ENCODE data around the gene WWC2. TPM values are rescaled to one million over a fixed set of nuclear protein-coding genes. Genes with fewer than 3 reads are reported as not detected.

WWC2 gene
- total RNA-seq, 1 donor from 2014 or later = 0.47 TPM

DNA sequence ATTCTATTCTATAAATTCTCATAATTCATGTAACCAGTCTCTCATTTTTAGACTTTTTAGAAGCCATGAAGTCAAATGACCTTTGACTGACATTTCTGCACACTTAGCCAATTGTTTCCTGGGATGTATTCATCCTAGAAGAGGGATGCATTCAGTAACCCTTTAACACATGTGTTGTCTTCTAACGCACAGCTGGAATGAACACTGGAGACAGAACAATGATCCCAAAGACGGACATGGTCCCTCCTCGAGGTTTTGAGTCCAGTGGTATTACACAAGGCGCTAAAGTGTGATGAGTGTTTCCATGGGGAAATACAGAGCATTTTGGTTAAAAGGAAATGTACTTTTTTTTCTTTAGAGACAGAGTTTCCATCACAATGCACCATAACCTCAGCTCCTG is 263.0 kb downstream of the WWC2 start:
- intact Hi-C loops (cut with micrococcal nuclease) = no loop called here

DNA sequence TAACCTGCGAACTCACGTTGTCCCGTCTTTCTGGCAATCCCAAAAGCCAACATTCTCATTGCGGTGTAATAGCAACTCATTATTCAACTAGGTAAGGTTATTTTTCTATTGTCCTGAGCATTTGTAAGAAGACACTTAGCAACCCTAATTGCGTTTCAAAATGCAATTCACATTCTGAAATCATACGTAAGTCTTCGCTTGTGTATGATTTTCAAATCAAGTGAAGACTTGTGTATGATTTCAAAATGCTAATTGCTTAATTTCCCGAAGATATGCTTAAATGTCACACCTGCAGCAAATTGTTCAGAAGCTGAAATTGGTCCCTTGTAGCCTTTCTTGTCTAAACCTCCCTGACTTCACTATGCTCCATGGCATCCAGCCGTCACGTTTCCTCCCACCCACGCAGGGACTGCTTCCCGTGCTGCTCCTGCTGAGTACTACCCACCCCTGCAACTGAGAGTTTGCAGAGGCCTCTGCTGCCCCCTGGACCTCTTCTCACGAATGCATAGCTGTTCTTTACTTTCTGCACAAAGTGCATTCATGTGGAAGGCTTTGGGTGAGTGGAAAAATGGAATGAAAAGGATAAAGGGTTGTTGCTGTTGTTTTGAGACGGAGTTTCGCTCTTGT is 264.0 kb downstream of the WWC2 start:
- ChIA-PET POLR2A (no interaction called here), CTCF (no interaction called here)
- no peak for DNase-seq
- H3K4me1 Mint-ChIP-seq = no peaks in the 10 kb centered on the region
- no peaks in the 10 kb centered on the region for H3K36me3 Mint-ChIP-seq (ENCODE audit: low read depth)
- no peak overlapping the region for H3K4me3 Mint-ChIP-seq
- TF ChIP-seq, protein P1, sequence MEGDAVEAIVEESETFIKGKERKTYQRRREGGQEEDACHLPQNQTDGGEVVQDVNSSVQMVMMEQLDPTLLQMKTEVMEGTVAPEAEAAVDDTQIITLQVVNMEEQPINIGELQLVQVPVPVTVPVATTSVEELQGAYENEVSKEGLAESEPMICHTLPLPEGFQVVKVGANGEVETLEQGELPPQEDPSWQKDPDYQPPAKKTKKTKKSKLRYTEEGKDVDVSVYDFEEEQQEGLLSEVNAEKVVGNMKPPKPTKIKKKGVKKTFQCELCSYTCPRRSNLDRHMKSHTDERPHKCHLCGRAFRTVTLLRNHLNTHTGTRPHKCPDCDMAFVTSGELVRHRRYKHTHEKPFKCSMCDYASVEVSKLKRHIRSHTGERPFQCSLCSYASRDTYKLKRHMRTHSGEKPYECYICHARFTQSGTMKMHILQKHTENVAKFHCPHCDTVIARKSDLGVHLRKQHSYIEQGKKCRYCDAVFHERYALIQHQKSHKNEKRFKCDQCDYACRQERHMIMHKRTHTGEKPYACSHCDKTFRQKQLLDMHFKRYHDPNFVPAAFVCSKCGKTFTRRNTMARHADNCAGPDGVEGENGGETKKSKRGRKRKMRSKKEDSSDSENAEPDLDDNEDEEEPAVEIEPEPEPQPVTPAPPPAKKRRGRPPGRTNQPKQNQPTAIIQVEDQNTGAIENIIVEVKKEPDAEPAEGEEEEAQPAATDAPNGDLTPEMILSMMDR (IDR thresholded peaks at IDR 0.05) = no peak
- ATAC-seq (ENCODE audit: low read depth) = no peak
- H3K9me3 Mint-ChIP-seq = no peaks in the 10 kb centered on the region
- H3K27ac Mint-ChIP-seq = no peak overlapping the region
- intact Hi-C loops (cut with micrococcal nuclease) = no loop called here
- H3K27me3 Mint-ChIP-seq = peaks cover 2% of the 10 kb centered on the region

More for the DNA sequence above, 263.0 kb downstream of the WWC2 start:
- Mint-ChIP-seq H3K27ac (no peak overlapping the region), H3K4me3 (no peak overlapping the region), H3K9me3 (no peaks in the 10 kb centered on the region), H3K4me1 (no peaks in the 10 kb centered on the region), H3K36me3 (ENCODE audit: low read depth) (no peaks in the 10 kb centered on the region), H3K27me3 (peaks cover 2% of the 10 kb centered on the region)
- ATAC-seq (ENCODE audit: low read depth) (no peak), DNase-seq (no peak)
- TF ChIP-seq, protein P1 (IDR thresholded peaks at IDR 0.05) = no peak
- ChIA-PET POLR2A (no interaction called here), CTCF (no interaction called here)

DNA sequence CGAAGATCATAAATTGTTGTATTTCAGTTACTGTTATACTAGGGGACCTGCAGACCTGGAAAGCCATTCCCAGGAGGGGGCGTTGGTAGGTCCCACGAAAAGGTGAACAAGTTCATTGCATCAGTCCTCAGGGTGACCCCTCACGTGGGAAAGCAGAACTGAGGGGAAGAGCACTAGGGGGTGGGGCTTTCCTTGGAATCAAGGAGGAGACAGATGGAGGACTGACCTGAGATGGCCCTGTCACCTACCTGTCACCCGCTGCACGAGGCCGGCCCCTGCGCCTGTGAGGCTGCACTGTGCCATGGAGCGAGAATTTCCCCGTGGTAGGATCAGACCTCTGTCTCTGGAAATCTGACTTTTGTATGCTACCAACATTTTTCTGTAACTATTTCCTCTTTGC is 265.0 kb downstream of the WWC2 start:
- CTCF ChIA-PET = no interaction called here
- no peaks in the 10 kb centered on the region for H3K4me1 Mint-ChIP-seq
- TF ChIP-seq, protein P1 (IDR thresholded peaks at IDR 0.05) = no peak
- H3K27me3 Mint-ChIP-seq = peaks cover 2% of the 10 kb centered on the region
- intact Hi-C loops (cut with micrococcal nuclease) = no loop called here
- H3K36me3 Mint-ChIP-seq (ENCODE audit: low read depth) = no peaks in the 10 kb centered on the region
- no peak overlapping the region for H3K4me3 Mint-ChIP-seq
- ATAC-seq (ENCODE audit: low read depth) (no peak), DNase-seq (no peak)
- H3K27ac Mint-ChIP-seq = no peak overlapping the region
- no peaks in the 10 kb centered on the region for H3K9me3 Mint-ChIP-seq
- POLR2A ChIA-PET = no interaction called here

DNA sequence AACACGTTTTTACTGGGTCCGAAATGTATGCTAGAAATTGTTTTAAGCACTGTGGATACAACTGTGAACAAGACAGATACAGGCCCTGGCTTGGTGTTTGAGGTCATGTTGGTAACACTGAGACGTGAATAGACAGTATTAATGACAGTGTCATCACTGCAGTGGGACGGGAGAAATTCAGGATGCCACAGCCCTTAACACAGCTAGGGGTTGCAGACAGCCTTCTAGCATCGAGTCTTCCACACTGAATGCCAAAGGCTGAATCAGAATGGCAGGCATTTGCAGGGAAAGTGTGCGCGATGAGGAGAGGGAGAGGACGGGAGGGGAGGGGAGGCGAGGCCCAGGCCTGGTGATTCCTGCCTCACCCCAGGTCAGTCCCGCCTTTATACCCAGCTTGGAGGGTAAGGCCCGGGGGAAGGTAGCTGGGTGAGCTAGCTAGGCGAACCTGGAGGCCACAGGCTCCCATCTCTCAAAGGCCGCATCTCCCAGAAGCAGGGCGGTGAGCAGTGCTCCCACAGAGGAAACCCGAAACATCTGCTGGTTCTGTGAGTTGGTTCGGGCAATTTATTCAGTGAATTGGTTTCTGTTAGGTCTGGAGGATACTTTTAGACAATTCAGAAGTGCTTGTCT is 267.3 kb downstream of the WWC2 start:
- H3K4me3 Mint-ChIP-seq = no peak overlapping the region
- intact Hi-C loops (cut with micrococcal nuclease) = no loop called here
- ChIA-PET POLR2A (no interaction called here), CTCF (no interaction called here)
- peaks cover 2% of the 10 kb centered on the region for H3K27me3 Mint-ChIP-seq
- TF ChIP-seq, protein P1 (IDR thresholded peaks at IDR 0.05) = no peak
- no peaks in the 10 kb centered on the region for H3K4me1 Mint-ChIP-seq
- no peaks in the 10 kb centered on the region for H3K36me3 Mint-ChIP-seq (ENCODE audit: low read depth)
- ATAC-seq (ENCODE audit: low read depth) = no peak
- DNase-seq = no peak
- H3K9me3 Mint-ChIP-seq = no peaks in the 10 kb centered on the region
- no peak overlapping the region for H3K27ac Mint-ChIP-seq

DNA sequence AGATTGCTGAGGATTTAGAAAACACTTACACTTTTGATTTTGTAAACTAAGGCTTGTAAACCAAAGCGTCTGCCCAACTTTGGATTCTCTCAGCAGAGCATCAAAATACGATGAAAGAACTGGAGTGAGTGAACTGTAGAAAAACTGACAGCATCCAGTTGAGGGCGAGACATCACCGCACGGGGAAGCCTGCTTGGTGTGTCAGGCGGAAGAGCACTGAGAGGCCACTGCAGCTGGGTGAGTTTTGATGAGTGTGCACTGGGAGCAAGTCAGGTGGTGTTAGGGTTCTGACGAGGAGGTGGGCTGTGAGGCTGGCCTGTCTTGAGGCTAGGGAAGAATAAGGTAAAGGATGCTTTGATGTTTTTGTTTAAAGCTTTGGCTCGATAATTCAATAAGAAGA is 270.0 kb downstream of the WWC2 start:
- H3K9me3 Mint-ChIP-seq = peaks cover 3% of the 10 kb centered on the region
- no peaks in the 10 kb centered on the region for H3K36me3 Mint-ChIP-seq (ENCODE audit: low read depth)

More for the DNA sequence above, 270.0 kb downstream of the WWC2 start:
- ChIA-PET CTCF (no interaction called here), POLR2A (no interaction called here)
- peaks cover 2% of the 10 kb centered on the region for H3K27me3 Mint-ChIP-seq
- H3K27ac Mint-ChIP-seq = no peak overlapping the region
- TF ChIP-seq, protein P1 (IDR thresholded peaks at IDR 0.05) = no peak
- H3K4me3 Mint-ChIP-seq = no peak overlapping the region
- H3K4me1 Mint-ChIP-seq = no peaks in the 10 kb centered on the region
- DNase-seq = no peak
- no peak for ATAC-seq (ENCODE audit: low read depth)
- intact Hi-C loops (cut with micrococcal nuclease) = no loop called here

Other genes starting within 250 kb of the WWC2 start
- 75.7 and 76.8 TPM in 2 replicates for gene DCTD, start 181.9 kb upstream of the WWC2 start, total RNA-seq
- not detected in 2 replicates for gene CLDN22, start 221.0 kb downstream of the WWC2 start, total RNA-seq
- gene CLDN24, start 223.2 kb downstream of the WWC2 start, total RNA-seq = not detected in 2 replicates